ENCODE data around the gene CHST13. TPM values are rescaled to one million over a fixed set of nuclear protein-coding genes. Genes with fewer than 3 reads are reported as not detected.

CHST13 gene
- total RNA-seq, 1 experiment from 2014 or later, result 0.52 TPM

- no peaks in the 10 kb centered on the region for H3F3A ChIP-seq (ENCODE audit: insufficient read depth, low read depth)
- H3K27ac ChIP-seq, result no peak overlapping the region
- DNase-seq, result no peak
- H4K20me1 ChIP-seq (ENCODE audit: insufficient read depth), result no peaks in the 10 kb centered on the region
- H3K36me3 ChIP-seq (ENCODE audit: low read depth), result no peaks in the 10 kb centered on the region
- BruUV-seq (replicated peaks), result no TSS peak
- H3K9me2 ChIP-seq (ENCODE audit: insufficient read depth), result no peaks in the 10 kb centered on the region
- H3K4me1 ChIP-seq (replicated peaks; ENCODE audit: insufficient read depth), result peaks cover 9% of the 10 kb centered on the region; the same call in 1 of the 2 replicates
- CTCF ChIA-PET, result no interaction called here
- intact Hi-C loops (cut with micrococcal nuclease; ENCODE audit: unreplicated experiment), result no loop called here
- TF ChIP-seq CTCF (conservative IDR thresholded peaks at IDR 0.05), result no peak
- H3K79me2 ChIP-seq (ENCODE audit: low read depth), result no peaks in the 10 kb centered on the region
- H3K4me3 ChIP-seq, result no peak overlapping the region
- POLR2A ChIA-PET (ENCODE audit: unreplicated experiment), result no interaction called here
- H3K4me2 ChIP-seq, result no peak overlapping the region
- H2AFZ ChIP-seq, result no peak overlapping the region
- H3K27me3 ChIP-seq (ENCODE audit: insufficient read depth, low read depth), result peaks cover 65% of the 10 kb centered on the region
- H3K9me3 ChIP-seq (ENCODE audit: insufficient read depth, low read depth), result no peaks in the 10 kb centered on the region
Observed at GRCh38 chr3:126537116-126537729, 13.3 kb downstream of the CHST13 start.

GRCh38 chr3:126537730-126538281 lies 13.9 kb downstream of the CHST13 start:
- ChIA-PET CTCF (no interaction called here), POLR2A (ENCODE audit: unreplicated experiment) (interaction anchor here (0.7 kb wide), 1 partner anchor 951 kb away, joined by 6 read pairs; no protein-coding TSS in a partner anchor)
- peaks cover 9% of the 10 kb centered on the region; the same call in 1 of the 2 replicates for H3K4me1 ChIP-seq (replicated peaks; ENCODE audit: insufficient read depth)
- DNase-seq, result no peak
- no peaks in the 10 kb centered on the region for H3F3A ChIP-seq (ENCODE audit: insufficient read depth, low read depth)
- TF ChIP-seq EZH2 (IDR thresholded peaks at IDR 0.05; ENCODE audit: low read depth), result no peak
- TF ChIP-seq CTCF (conservative IDR thresholded peaks at IDR 0.05), result no peak
- H3K27me3 ChIP-seq (ENCODE audit: insufficient read depth, low read depth), result peaks cover 59% of the 10 kb centered on the region
- H3K9me3 ChIP-seq (ENCODE audit: insufficient read depth, low read depth), result no peaks in the 10 kb centered on the region
- no peaks in the 10 kb centered on the region for H3K36me3 ChIP-seq (ENCODE audit: low read depth)
- no peak overlapping the region for H2AFZ ChIP-seq
- no peaks in the 10 kb centered on the region for H3K79me2 ChIP-seq (ENCODE audit: low read depth)
- no peak overlapping the region for H3K4me2 ChIP-seq
- no peaks in the 10 kb centered on the region for H4K20me1 ChIP-seq (ENCODE audit: insufficient read depth)
- no TSS peak for BruUV-seq (replicated peaks)
- no peaks in the 10 kb centered on the region for H3K9me2 ChIP-seq (ENCODE audit: insufficient read depth)
- intact Hi-C loops (cut with micrococcal nuclease; ENCODE audit: unreplicated experiment), result no loop called here
- no peak overlapping the region for H3K27ac ChIP-seq
- no peak overlapping the region for H3K4me3 ChIP-seq

- no peak overlapping the region for H3K4me3 ChIP-seq
- intact Hi-C loops (cut with micrococcal nuclease; ENCODE audit: unreplicated experiment), result no loop called here
- H2AFZ ChIP-seq, result no peak overlapping the region
- ChIA-PET CTCF (no interaction called here), POLR2A (ENCODE audit: unreplicated experiment) (interaction anchor here (0.7 kb wide), 1 partner anchor 950 kb away, joined by 6 read pairs; no protein-coding TSS in a partner anchor)
- DNase-seq, result no peak
- peaks cover 54% of the 10 kb centered on the region for H3K27me3 ChIP-seq (ENCODE audit: insufficient read depth, low read depth)
- no peaks in the 10 kb centered on the region for H3K36me3 ChIP-seq (ENCODE audit: low read depth)
- H3K79me2 ChIP-seq (ENCODE audit: low read depth), result no peaks in the 10 kb centered on the region
- no peak overlapping the region for H3K27ac ChIP-seq
- H3K4me1 ChIP-seq (replicated peaks; ENCODE audit: insufficient read depth), result peaks cover 9% of the 10 kb centered on the region; the same call in 1 of the 2 replicates
- BruUV-seq (replicated peaks), result no TSS peak
- H3K9me2 ChIP-seq (ENCODE audit: insufficient read depth), result no peaks in the 10 kb centered on the region
- no peaks in the 10 kb centered on the region for H3F3A ChIP-seq (ENCODE audit: insufficient read depth, low read depth)
- TF ChIP-seq EZH2 (IDR thresholded peaks at IDR 0.05; ENCODE audit: low read depth), result no peak
- no peak for TF ChIP-seq CTCF (conservative IDR thresholded peaks at IDR 0.05)
- no peaks in the 10 kb centered on the region for H3K9me3 ChIP-seq (ENCODE audit: insufficient read depth, low read depth)
- no peak overlapping the region for H3K4me2 ChIP-seq
- H4K20me1 ChIP-seq (ENCODE audit: insufficient read depth), result no peaks in the 10 kb centered on the region
Observed at GRCh38 chr3:126538316-126538715, 14.4 kb downstream of the CHST13 start.

Measured in PC-9 (cell line).